Measurements from ENCODE around the gene SLC6A1.

Gene SLC6A1

GRCh38 chr3:10956986-10957385 is 35.6 kb upstream of the SLC6A1 start:
- Histone ChIP-seq H3K27ac (replicated peaks) (no peak overlapping the region), H3K4me3 (replicated peaks; ENCODE audit: insufficient read depth, low read length) (no peak overlapping the region), H3K27me3 (ENCODE audit: insufficient read depth, poor library complexity, severe bottlenecking) (no peaks in the 10 kb centered on the region)
- no peak for DNase-seq (ENCODE audit: low read depth in 1 of 2, low spot score in 1 of 2)
- TF ChIP-seq GABPA (IDR thresholded peaks at IDR 0.05; ENCODE audit: low read depth): no peak

- Histone ChIP-seq H3K27me3 (ENCODE audit: insufficient read depth, poor library complexity, severe bottlenecking) (no peaks in the 10 kb centered on the region), H3K4me3 (replicated peaks; ENCODE audit: insufficient read depth, low read length) (no peak overlapping the region), H3K27ac (replicated peaks) (no peak overlapping the region)
- TF ChIP-seq CTCF (IDR thresholded peaks at IDR 0.05; ENCODE audit: insufficient read depth, low read length) (no peak), POLR2AphosphoS5 (IDR thresholded peaks at IDR 0.05; ENCODE audit: low read depth) (no peak), SPI1 (IDR thresholded peaks at IDR 0.05; ENCODE audit: borderline replicate concordance, low read depth) (no peak), REST (IDR thresholded peaks at IDR 0.05; ENCODE audit: insufficient replicate concordance, low read depth) (no peak), GABPA (IDR thresholded peaks at IDR 0.05; ENCODE audit: low read depth) (no peak)
- DNase-seq (ENCODE audit: low read depth in 1 of 2, low spot score in 1 of 2): peak in 1 of 2 experiments; percentile 5
Measured at GRCh38 chr3:10957976-10958749, 34.4 kb upstream of the SLC6A1 start.

- Histone ChIP-seq H3K27me3 (ENCODE audit: insufficient read depth, poor library complexity, severe bottlenecking) (no peaks in the 10 kb centered on the region), H3K4me3 (replicated peaks; ENCODE audit: insufficient read depth, low read length) (no peak overlapping the region), H3K27ac (replicated peaks) (no peak overlapping the region)
- DNase-seq (ENCODE audit: low read depth in 1 of 2, low spot score in 1 of 2): no peak
- TF ChIP-seq REST (IDR thresholded peaks at IDR 0.05; ENCODE audit: insufficient replicate concordance, low read depth) (no peak), CTCF (IDR thresholded peaks at IDR 0.05; ENCODE audit: insufficient read depth, low read length) (no peak), POLR2AphosphoS5 (IDR thresholded peaks at IDR 0.05; ENCODE audit: low read depth) (no peak)
Measured at GRCh38 chr3:10960255-10960654, 32.3 kb upstream of the SLC6A1 start.

GRCh38 chr3:10961921-10962320 is 30.6 kb upstream of the SLC6A1 start:
- Histone ChIP-seq H3K4me3 (replicated peaks; ENCODE audit: insufficient read depth, low read length) (no peak overlapping the region), H3K27ac (replicated peaks) (no peak overlapping the region), H3K27me3 (ENCODE audit: insufficient read depth, poor library complexity, severe bottlenecking) (no peaks in the 10 kb centered on the region)
- TF ChIP-seq SPI1 (IDR thresholded peaks at IDR 0.05; ENCODE audit: borderline replicate concordance, low read depth): no peak
- no peak for TF ChIP-seq CTCF (IDR thresholded peaks at IDR 0.05; ENCODE audit: insufficient read depth, low read length)
- TF ChIP-seq REST (IDR thresholded peaks at IDR 0.05; ENCODE audit: insufficient replicate concordance, low read depth): no peak
- no peak for TF ChIP-seq POLR2AphosphoS5 (IDR thresholded peaks at IDR 0.05; ENCODE audit: low read depth)
- TF ChIP-seq GABPA (IDR thresholded peaks at IDR 0.05; ENCODE audit: low read depth): no peak
- DNase-seq (ENCODE audit: low read depth in 1 of 2, low spot score in 1 of 2): no peak

Data from HL-60 (cell line).